ENCODE results near the gene OTUB2. TPM values are rescaled to one million over a fixed set of nuclear protein-coding genes. Genes with fewer than 3 reads are reported as not detected.
A peak's percentile ranks its signal among the peaks of the same experiment; 100 is the strongest.

The OTUB2 gene
- total RNA-seq, 4 donors from 2014 or later, result 0.42 to 0.63 (median 0.52) TPM; not detected in 1

DNA sequence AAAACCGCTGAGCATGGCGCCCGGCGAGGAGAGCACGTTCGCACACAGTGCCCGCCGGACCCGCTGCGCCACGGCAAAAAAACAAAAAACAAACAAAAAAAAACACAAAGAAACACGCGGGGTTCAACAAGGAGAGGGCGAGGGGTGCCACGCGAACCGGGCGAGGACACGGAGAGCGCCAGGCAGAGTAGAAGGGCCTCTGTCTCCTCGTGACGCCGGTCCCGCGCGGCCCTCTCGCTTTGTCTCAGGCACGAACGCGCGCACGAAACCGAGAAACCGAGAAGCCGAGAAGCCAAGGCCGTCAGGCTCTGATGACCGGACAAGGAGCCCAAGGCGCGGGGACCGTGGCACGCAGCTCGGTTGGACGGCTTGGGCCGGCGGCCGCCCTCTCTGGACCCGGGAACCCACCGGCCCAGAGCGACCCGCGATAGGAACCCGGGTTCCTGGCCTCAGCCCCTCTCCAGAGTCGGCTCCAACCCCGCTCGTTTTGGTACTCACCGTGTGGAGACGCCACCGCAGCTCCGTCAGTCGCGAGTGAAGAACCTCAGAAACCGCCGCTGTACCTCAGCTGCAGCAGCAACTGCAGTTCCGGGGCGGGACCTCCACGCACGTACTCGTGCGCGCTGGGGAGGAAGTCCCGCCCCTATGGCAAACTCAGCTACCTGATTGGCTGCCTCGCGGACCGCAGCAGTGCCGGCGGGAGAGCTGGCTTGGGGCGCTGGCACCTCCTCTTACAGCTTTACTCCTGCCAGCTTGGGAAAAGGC, 54.7 kb downstream of the OTUB2 start, which contains the start of the genes DDX24 and IFI27L1:
Gene DDX24 (minus strand): TSS at position 582 of the 765 bp plus-strand sequence. CDS start 1,460 bp downstream, outside the sequence.
Gene IFI27L1 (plus strand): TSS at position 690 of the 765 bp plus-strand sequence. CDS start 15,628 bp downstream, outside the sequence.
- peak; percentile 99 for DNase-seq (ENCODE audit: extremely low spot score)
- intact Hi-C loops (cut with DNase I), result loop anchor here (5.0 to 10.0 kb wide), 2 partner anchors 46 to 1454 kb away; partner anchors contain the start of genes GLRX5 and IFI27L2
- H3K4me3 ChIP-seq, result peak within 1 kb of the TSS; percentile 78 to 98 (median 91)
- peak within 1 kb of the TSS; percentile 94 to 96 (median 95) for H3K27ac ChIP-seq (replicated peaks in 1 of 4)
- TF ChIP-seq POLR2AphosphoS5 (IDR thresholded peaks at IDR 0.05), result peak; percentile 99
- peak; percentile 96 for TF ChIP-seq POLR2A (IDR thresholded peaks at IDR 0.05; ENCODE audit: low read depth)
- TF ChIP-seq CTCF (IDR thresholded peaks at IDR 0.05), result no peak
- no peak for TF ChIP-seq EP300 (IDR thresholded peaks at IDR 0.05)
- under 1% methylated on average over 47 of the region's 77 CpGs for WGBS
- H3K9me3 ChIP-seq, result no peaks in the 10 kb centered on the region
- no peaks in the 10 kb centered on the region for H3K27me3 ChIP-seq
- H3K36me3 ChIP-seq, result peaks cover 0 to 28% (median 15%) of the 10 kb centered on the region in 4 donors
- H3K4me1 ChIP-seq, result peaks cover 47 to 54% (median 51%) of the 10 kb centered on the region in 4 donors

GRCh38 chr14:94081386-94081820, 55.3 kb downstream of the OTUB2 start:
- DNase-seq (ENCODE audit: extremely low spot score), result no peak
- Histone ChIP-seq H3K9me3 (no peaks in the 10 kb centered on the region), H3K27me3 (no peaks in the 10 kb centered on the region), H3K4me1 (peaks cover 41 to 48% (median 45%) of the 10 kb centered on the region in 4 donors), H3K4me3 (peak overlapping the region; percentile 78 to 98 (median 91)), H3K36me3 (peaks cover 0 to 23% (median 15%) of the 10 kb centered on the region in 4 donors), H3K27ac (replicated peaks in 1 of 4) (peak overlapping the region; percentile 94 to 96 (median 95))
- WGBS, result 0% methylated on average over 15 of the region's 19 CpGs
- TF ChIP-seq POLR2A (IDR thresholded peaks at IDR 0.05; ENCODE audit: low read depth) (no peak), POLR2AphosphoS5 (IDR thresholded peaks at IDR 0.05) (no peak), EP300 (IDR thresholded peaks at IDR 0.05) (no peak), CTCF (IDR thresholded peaks at IDR 0.05) (no peak)
- intact Hi-C loops (cut with DNase I), result loop anchor here (5.0 to 10.0 kb wide), 2 partner anchors 46 to 1453 kb away; partner anchors contain the start of genes GLRX5 and IFI27L2

DNA sequence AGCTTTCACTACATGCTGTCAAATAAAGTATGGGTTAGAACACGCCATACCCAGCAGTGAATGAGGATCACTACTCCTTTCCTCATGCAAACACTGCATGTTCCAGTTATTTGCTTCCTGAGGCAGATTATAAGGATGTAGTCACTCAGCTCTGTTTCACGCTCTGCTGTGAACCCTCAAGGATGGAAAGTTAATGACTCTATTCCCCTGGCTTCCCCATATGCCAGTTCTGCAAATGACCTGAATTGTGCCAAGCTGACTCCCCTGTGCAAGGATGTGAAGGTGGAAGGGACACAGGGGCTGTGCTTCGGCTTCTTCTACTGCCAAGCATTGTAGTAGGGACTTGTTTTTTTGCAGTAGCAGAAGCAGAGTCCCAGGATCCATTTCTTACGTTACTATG, 61.8 kb downstream of the OTUB2 start:
- TF ChIP-seq POLR2A (IDR thresholded peaks at IDR 0.05; ENCODE audit: low read depth) (no peak), EP300 (IDR thresholded peaks at IDR 0.05) (no peak), POLR2AphosphoS5 (IDR thresholded peaks at IDR 0.05) (no peak), CTCF (IDR thresholded peaks at IDR 0.05) (no peak)
- H3K27me3 ChIP-seq, result no peaks in the 10 kb centered on the region
- H3K36me3 ChIP-seq, result no peaks in the 10 kb centered on the region
- WGBS, result 76% methylated on average over 4 of the region's 4 CpGs
- H3K9me3 ChIP-seq, result no peaks in the 10 kb centered on the region
- no peak overlapping the region for H3K27ac ChIP-seq (replicated peaks in 1 of 4)
- DNase-seq (ENCODE audit: extremely low spot score), result no peak
- H3K4me1 ChIP-seq, result no peaks in the 10 kb centered on the region
- intact Hi-C loops (cut with DNase I), result loop anchor here (10.0 kb wide), 1 partner anchor 1447 kb away; the partner anchor contains the start of gene GLRX5
- H3K4me3 ChIP-seq, result no peak overlapping the region

GRCh38 chr14:94088516-94088915, 62.4 kb downstream of the OTUB2 start:
- H3K27ac ChIP-seq (replicated peaks in 1 of 4), result no peak overlapping the region
- H3K27me3 ChIP-seq, result no peaks in the 10 kb centered on the region
- WGBS, result 80% methylated on average over 5 of the region's 5 CpGs
- H3K4me3 ChIP-seq, result no peak overlapping the region
- intact Hi-C loops (cut with DNase I), result loop anchor here (10.0 kb wide), 1 partner anchor 1446 kb away; the partner anchor contains the start of gene GLRX5
- DNase-seq (ENCODE audit: extremely low spot score), result no peak
- H3K36me3 ChIP-seq, result no peaks in the 10 kb centered on the region
- TF ChIP-seq POLR2A (IDR thresholded peaks at IDR 0.05; ENCODE audit: low read depth) (no peak), CTCF (IDR thresholded peaks at IDR 0.05) (no peak), POLR2AphosphoS5 (IDR thresholded peaks at IDR 0.05) (no peak), EP300 (IDR thresholded peaks at IDR 0.05) (no peak)
- no peaks in the 10 kb centered on the region for H3K9me3 ChIP-seq
- H3K4me1 ChIP-seq, result no peaks in the 10 kb centered on the region
